ENCODE measurements around the gene LIPE.
A peak's percentile ranks its signal among the peaks of the same experiment; 100 is the strongest.
"Not testable (repeated sequence)": the region's sequence is repeated elsewhere in the genome, so short reads cannot be mapped to it uniquely, and the experiment has no call there.

The LIPE gene

GRCh38 chr19:42459926-42460325 lies 32.7 kb upstream of the LIPE start:
- TF ChIP-seq, protein P1, sequence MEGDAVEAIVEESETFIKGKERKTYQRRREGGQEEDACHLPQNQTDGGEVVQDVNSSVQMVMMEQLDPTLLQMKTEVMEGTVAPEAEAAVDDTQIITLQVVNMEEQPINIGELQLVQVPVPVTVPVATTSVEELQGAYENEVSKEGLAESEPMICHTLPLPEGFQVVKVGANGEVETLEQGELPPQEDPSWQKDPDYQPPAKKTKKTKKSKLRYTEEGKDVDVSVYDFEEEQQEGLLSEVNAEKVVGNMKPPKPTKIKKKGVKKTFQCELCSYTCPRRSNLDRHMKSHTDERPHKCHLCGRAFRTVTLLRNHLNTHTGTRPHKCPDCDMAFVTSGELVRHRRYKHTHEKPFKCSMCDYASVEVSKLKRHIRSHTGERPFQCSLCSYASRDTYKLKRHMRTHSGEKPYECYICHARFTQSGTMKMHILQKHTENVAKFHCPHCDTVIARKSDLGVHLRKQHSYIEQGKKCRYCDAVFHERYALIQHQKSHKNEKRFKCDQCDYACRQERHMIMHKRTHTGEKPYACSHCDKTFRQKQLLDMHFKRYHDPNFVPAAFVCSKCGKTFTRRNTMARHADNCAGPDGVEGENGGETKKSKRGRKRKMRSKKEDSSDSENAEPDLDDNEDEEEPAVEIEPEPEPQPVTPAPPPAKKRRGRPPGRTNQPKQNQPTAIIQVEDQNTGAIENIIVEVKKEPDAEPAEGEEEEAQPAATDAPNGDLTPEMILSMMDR (IDR thresholded peaks at IDR 0.05; ENCODE audit: control insufficient read depth, insufficient read depth, low read depth, low read length, missing control alignments): no peak
- no peak for DNase-seq (ENCODE audit: low read depth)
- no peak overlapping the region for H3K4me3 ChIP-seq (ENCODE audit: control insufficient read depth, low read depth, low read length)

GRCh38 chr19:42455621-42456081 lies 28.5 kb upstream of the LIPE start:
- TF ChIP-seq, protein P1 (IDR thresholded peaks at IDR 0.05; ENCODE audit: control insufficient read depth, insufficient read depth, low read depth, low read length, missing control alignments): no peak
- DNase-seq (ENCODE audit: low read depth): no peak
- H3K4me3 ChIP-seq (ENCODE audit: control insufficient read depth, low read depth, low read length): no peak overlapping the region

- TF ChIP-seq, protein P1 (IDR thresholded peaks at IDR 0.05; ENCODE audit: control insufficient read depth, insufficient read depth, low read depth, low read length, missing control alignments): no peak
- no peak for DNase-seq (ENCODE audit: low read depth)
- H3K4me3 ChIP-seq (ENCODE audit: control insufficient read depth, low read depth, low read length): no peak overlapping the region
These were observed 27.9 kb upstream of the LIPE start for GRCh38 chr19:42455086-42455485.

GRCh38 chr19:42452590-42452989 lies 25.4 kb upstream of the LIPE start:
- no peak for DNase-seq (ENCODE audit: low read depth)
- H3K4me3 ChIP-seq (ENCODE audit: control insufficient read depth, low read depth, low read length): no peak overlapping the region
- TF ChIP-seq, protein P1 (IDR thresholded peaks at IDR 0.05; ENCODE audit: control insufficient read depth, insufficient read depth, low read depth, low read length, missing control alignments): no peak

DNA sequence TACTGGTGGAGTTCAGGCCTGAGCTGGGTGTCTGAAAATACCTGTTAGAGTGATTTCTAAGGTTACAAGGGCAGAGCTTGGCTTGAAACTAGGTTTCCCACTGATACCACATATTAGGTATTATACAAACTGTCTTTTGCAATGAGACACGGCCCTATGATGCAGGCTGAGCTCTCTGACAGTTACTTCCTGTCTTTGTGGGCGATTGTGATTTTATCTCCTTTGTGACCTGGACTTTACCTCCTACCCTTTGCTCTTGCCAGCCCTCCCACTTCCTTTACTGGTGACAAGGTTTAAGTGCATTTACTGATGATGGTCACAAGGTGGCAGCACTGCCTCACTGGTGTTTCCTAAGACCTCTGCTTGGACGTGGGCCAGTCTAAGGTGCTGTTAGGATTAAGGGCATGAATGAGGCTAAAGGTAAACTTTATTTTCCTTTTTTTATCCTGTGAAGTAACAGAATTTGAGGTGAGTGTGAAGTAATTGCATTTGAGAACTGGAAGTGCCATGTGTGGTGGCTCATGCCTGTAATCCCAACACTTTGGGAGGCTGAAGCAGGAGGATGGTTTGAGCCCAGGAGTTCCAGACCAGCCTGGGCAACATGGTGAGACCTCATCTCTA lies 23.2 kb upstream of the LIPE start:
- TF ChIP-seq, protein P1 (IDR thresholded peaks at IDR 0.05; ENCODE audit: control insufficient read depth, insufficient read depth, low read depth, low read length, missing control alignments): peak; percentile 82
- H3K4me3 ChIP-seq (ENCODE audit: control insufficient read depth, low read depth, low read length): no peak overlapping the region
- peak; percentile 38 for DNase-seq (ENCODE audit: low read depth)

GRCh38 chr19:42448306-42448705 lies 21.1 kb upstream of the LIPE start:
- H3K4me3 ChIP-seq (ENCODE audit: control insufficient read depth, low read depth, low read length); DNase-seq (ENCODE audit: low read depth): not testable (repeated sequence)

GRCh38 chr19:42445948-42446347 lies 18.8 kb upstream of the LIPE start:
- no peak overlapping the region for H3K4me3 ChIP-seq (ENCODE audit: control insufficient read depth, low read depth, low read length)
- DNase-seq (ENCODE audit: low read depth): no peak
- TF ChIP-seq, protein P1 (IDR thresholded peaks at IDR 0.05; ENCODE audit: control insufficient read depth, insufficient read depth, low read depth, low read length, missing control alignments): no peak

Data from AG09309 (cell line).